A549 (cell line): ENCODE data around the gene PALLD. TPM values are rescaled to one million over a fixed set of nuclear protein-coding genes. Genes with fewer than 3 reads are reported as not detected.

ENCODE experiments used
- ATAC-seq, 2 experiments: fragments of 200-7000 bp in 1 of 2; fragments of >200 bp in 1 of 2; cut with Nextera tagmentation in 1 of 2; cut with Tn5 transposase in 1 of 2; 3 replicates each; pipeline versions ENCODE4 v1.8.0 to v1.9.1; 2018 to 2020; ENCODE audit warnings: mild to moderate bottlenecking in 1 of 2, moderate library complexity in 1 of 2
- CTCF ChIA-PET: fragments of 300-600 bp; sonication (Branson Sonifier 250); formaldehyde crosslinking; extraction: SDS; loops from one replicate; lab custom pipeline; 2021; ENCODE audit warnings: antibody characterized with exemption, inconsistent platforms; lab: Yijun Ruan, JAX
- POLR2A ChIA-PET: fragments of 350-600 bp; formaldehyde crosslinking; extraction: SDS; loops from one replicate; lab custom pipeline; 2021; ENCODE audit warnings: antibody characterized with exemption, inconsistent platforms; lab: Yijun Ruan, JAX
- DNase-seq, 2 experiments: peaks; one replicate each; pipeline versions ENCODE4 v3.0.0 to v3.0.0-alpha.2; 2011 to 2016; ENCODE audit warnings: low read depth in 1 of 2, low spot score in 1 of 2
- FAIRE-seq: peaks from 2 replicates; lab custom pipeline; 2011; peaks lifted over from hg19 to GRCh38; lab: Jason Lieb, UNC
- H3K27ac ChIP-seq, 2 experiments: fragments of >200 bp; sonication (Bioruptor Twin); formaldehyde crosslinking; 3 replicates each; pipeline ENCODE4 v1.5.1; 2016 to 2017
- H3K4me1 ChIP-seq: fragments of >200 bp; sonication (Bioruptor Twin); formaldehyde crosslinking; 3 replicates; pipeline ENCODE4 v1.6.1; 2016
- H3K4me2 ChIP-seq: fragments of >200 bp; sonication (Bioruptor Twin); formaldehyde crosslinking; 3 replicates; pipeline ENCODE4 v1.6.1; 2016
- H3K4me3 ChIP-seq: fragments of >200 bp; sonication (Bioruptor Twin); formaldehyde crosslinking; 3 replicates; pipeline ENCODE4 v1.5.1; 2016
- H3K9me3 ChIP-seq: fragments of >200 bp; sonication (Bioruptor Twin); formaldehyde crosslinking; 3 replicates; pipeline ENCODE4 v1.6.1; 2016
- CHD4 ChIP-seq: fragments of 200-600 bp; sonication (generic); IDR thresholded peaks from 2 replicates; pipeline ENCODE4 v1.6.1; 2016; ENCODE audit warnings: antibody characterized with exemption, mild to moderate bottlenecking, borderline replicate concordance
- EHF ChIP-seq: fragments of 250-450 bp; sonication (Bioruptor Pico); IDR thresholded peaks from 2 replicates; pipeline ENCODE4 v1.5.0; 2020; ENCODE audit warnings: mild to moderate bottlenecking
- FOSL2 ChIP-seq, 2 experiments: fragments of 450-650 bp in 1 of 2; fragments of >200 bp in 1 of 2; sonication (Bioruptor Twin) in 1 of 2; formaldehyde crosslinking; IDR thresholded peaks; 2 replicates each; pipeline versions ENCODE4 v1.5.0 to v1.6.1; 2016 to 2020; ENCODE audit warnings: mild to moderate bottlenecking in 1 of 2, moderate library complexity in 1 of 2
- HDAC2 ChIP-seq: fragments of 200-600 bp; sonication (generic); IDR thresholded peaks from 2 replicates; pipeline ENCODE4 v1.6.1; 2016
- HOXB5 ChIP-seq: fragments of 250-450 bp; sonication (Bioruptor Pico); IDR thresholded peaks from 2 replicates; pipeline ENCODE4 v1.5.0; 2020; ENCODE audit warnings: mild to moderate bottlenecking, moderate library complexity
- KDM1A ChIP-seq: fragments of 200-600 bp; sonication (generic); IDR thresholded peaks from 2 replicates; pipeline ENCODE4 v1.6.1; 2016; ENCODE audit warnings: low read depth, mild to moderate bottlenecking
- MAFK ChIP-seq: fragments of 450-650 bp; IDR thresholded peaks from 2 replicates; pipeline ENCODE4 v1.6.1; 2014; ENCODE audit not compliant: partially characterized antibody
- MYC ChIP-seq: IDR thresholded peaks from 2 replicates; pipeline ENCODE4 v1.6.1; 2012; ENCODE audit warnings: mild to moderate bottlenecking, inconsistent platforms, low read length, improper control_type of control experiment, borderline replicate concordance
- NFE2L2 ChIP-seq: fragments of 150-350 bp; conservative IDR thresholded peaks from 2 replicates; pipeline ENCODE4 v1.6.1; 2014; ENCODE audit warnings: low read length
- RAD21 ChIP-seq, 2 experiments: fragments of >200 bp in 1 of 2; sonication (Bioruptor Twin) in 1 of 2; formaldehyde crosslinking in 1 of 2; IDR thresholded peaks in 1 of 2; conservative IDR thresholded peaks in 1 of 2; 2 replicates in 1 of 2; 3 replicates in 1 of 2; pipeline ENCODE4 v1.6.1; 2012 to 2018; ENCODE audit warnings: inconsistent platforms in 1 of 2
- SMC3 ChIP-seq: fragments of >200 bp; sonication (Bioruptor Twin); formaldehyde crosslinking; IDR thresholded peaks from 3 replicates; pipeline ENCODE4 v1.6.1; 2018; ENCODE audit warnings: inconsistent platforms
- TP53 ChIP-seq: fragments of 250-450 bp; sonication (Bioruptor Pico); IDR thresholded peaks from 2 replicates; pipeline ENCODE4 v1.5.0; 2021; ENCODE audit warnings: mild to moderate bottlenecking, moderate library complexity
- WGBS: methylation state at CpG from one replicate; pipeline ENCODE4 v1.1.6; 2017; ENCODE audit errors: missing lambda C conversion rate; 5-methylcytosine and 5-hydroxymethylcytosine counted together
- polyA plus RNA-seq, 4 experiments: library from polyadenylated mRNA; depleted of rRNA in 3 of 4; stranded (reverse); fragments of >200 nt; fragmentation: RNase III in 1 of 4; extraction: RNeasy Plus Mini Kit Qiagen cat#74134 plus additional on column Dnase treatment in 1 of 4; gene quantifications; 2 replicates in 3 of 4; 3 replicates in 1 of 4; pipeline ENCODE4 v1.2.3, GENCODE V29; 2011 to 2017
- TF ChIP-seq, protein P1 (sequence below): fragments of >200 bp; sonication (Bioruptor Twin); formaldehyde crosslinking; IDR thresholded peaks from 3 replicates; pipeline ENCODE4 v1.5.1; 2016
- TF ChIP-seq, protein P2 (sequence below): fragments of 250-450 bp; sonication (Bioruptor Pico); IDR thresholded peaks from 2 replicates; pipeline ENCODE4 v1.5.0; 2020; ENCODE audit warnings: low read depth, mild to moderate bottlenecking, moderate library complexity
- TF ChIP-seq, protein P3 (sequence below): IDR thresholded peaks from 2 replicates; pipeline ENCODE4 v1.6.1; 2012
- TF ChIP-seq, protein P4 (sequence below): fragments of >200 bp; sonication (Bioruptor Twin); formaldehyde crosslinking; IDR thresholded peaks from 3 replicates; pipeline ENCODE4 v1.6.1; 2016
- TF ChIP-seq, protein P5 (sequence below): fragments of >200 bp; sonication (Bioruptor Twin); formaldehyde crosslinking; IDR thresholded peaks from 2 replicates; pipeline ENCODE4 v1.6.1; 2016

The PALLD gene
- polyA plus RNA-seq, 2 of the 4 experiments (the other 2 are of a cell fraction), result 88.8 to 113 TPM

DNA sequence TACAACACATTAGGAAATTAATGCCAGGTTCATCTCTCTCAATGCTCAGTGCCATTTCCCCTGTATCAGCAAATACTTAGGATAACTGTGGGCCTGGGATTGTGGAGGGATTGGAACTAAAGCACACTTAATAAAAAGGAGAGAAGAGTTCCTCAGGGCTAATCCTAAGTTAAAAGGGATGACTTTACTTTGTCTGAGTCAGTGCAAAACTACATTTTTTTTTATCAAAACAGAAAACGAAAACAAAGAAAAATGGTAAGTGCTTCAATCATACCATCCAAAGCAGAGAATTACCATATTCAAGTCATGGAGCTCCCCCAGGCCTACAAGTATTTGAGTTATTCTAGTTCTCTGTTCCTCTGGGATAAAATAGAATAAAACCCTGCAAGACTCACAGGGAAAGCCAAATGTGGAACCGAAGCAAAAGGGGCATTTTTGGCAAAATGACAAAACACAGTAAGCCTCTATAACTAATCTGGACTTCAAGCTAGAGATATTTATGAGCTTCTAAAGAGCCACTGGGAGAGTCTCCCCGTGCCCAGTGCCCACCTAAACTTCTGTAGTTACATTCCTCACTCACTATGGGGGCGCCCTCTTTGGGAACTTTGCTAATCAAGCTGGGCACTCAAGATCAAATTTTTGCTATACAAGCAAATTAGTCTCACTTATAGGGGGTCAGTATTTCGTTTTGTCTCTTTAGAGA is 53.4 kb downstream of the PALLD start:
- DNase-seq, result no peak
- peak overlapping the region; percentile 35 to 78; a peak in 4 of 6 replicates for H3K27ac ChIP-seq
- FAIRE-seq, result no peak

DNA sequence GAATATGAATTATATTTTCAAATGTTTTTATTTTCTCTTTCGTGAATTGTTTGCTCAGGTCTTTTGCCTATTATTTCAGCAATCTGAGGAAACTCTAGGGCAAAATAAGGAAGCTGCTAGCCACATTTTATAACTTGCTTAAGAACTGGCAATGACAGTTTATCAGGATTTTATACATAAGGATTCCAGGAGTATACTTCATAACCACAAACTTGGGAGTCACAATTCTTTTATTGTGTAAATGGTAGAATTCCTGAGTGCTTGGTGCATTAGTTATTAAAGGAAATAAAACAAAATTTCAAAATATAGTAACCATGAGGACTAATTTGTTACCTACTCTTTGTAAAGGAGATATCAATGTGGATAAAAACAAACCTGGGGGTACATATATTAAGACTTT is 54.4 kb downstream of the PALLD start:
- TF ChIP-seq EHF (CRISPR knock-in tag) (no peak), FOSL2 (IDR thresholded peaks at IDR 0.05) (no peak), FOSL2 (CRISPR knock-in tag; IDR thresholded peaks at IDR 0.05) (peak; percentile 42; the same call in 1 of the 2 replicates)
- TF ChIP-seq, all 56 proteins: peak for 1
- FAIRE-seq (no peak), ATAC-seq (no peak), DNase-seq (no peak)
- H3K4me3 ChIP-seq, result no peak overlapping the region
- peaks cover 37% of the 10 kb centered on the region for H3K4me1 ChIP-seq
- H3K9me3 ChIP-seq, result no peaks in the 10 kb centered on the region
- WGBS, result 75% methylated on average over 1 of the region's 1 CpG
- peak overlapping the region; percentile 31; the same call in 2 of the 3 replicates for H3K4me2 ChIP-seq
- CTCF ChIA-PET, result interaction anchor here (0.7 to 3.2 kb wide), 3 partner anchors 9 to 929 kb away, joined by 3 to 16 read pairs (median 8); no protein-coding TSS in a partner anchor
- peak overlapping the region; percentile 35 to 65; a peak in 3 of 6 replicates for H3K27ac ChIP-seq
- POLR2A ChIA-PET, result interaction anchor here (0.6 kb wide), 1 partner anchor 35 kb away, joined by 4 read pairs; no protein-coding TSS in a partner anchor

More for the DNA sequence above, 53.4 kb downstream of the PALLD start:
- 67% methylated on average over 5 of the region's 5 CpGs for WGBS
- no peak for TF ChIP-seq TP53 (CRISPR knock-in tag)
- 0 out of 5 replicates have a peak, but pooled peaks of 1 of the 2 experiments have one; percentile 4 for TF ChIP-seq RAD21 (conservative IDR thresholded peaks at IDR 0.05 in 1 of 2, IDR thresholded peaks at IDR 0.05 in 1 of 2)
- no peak for TF ChIP-seq NFE2L2
- TF ChIP-seq, protein P1, sequence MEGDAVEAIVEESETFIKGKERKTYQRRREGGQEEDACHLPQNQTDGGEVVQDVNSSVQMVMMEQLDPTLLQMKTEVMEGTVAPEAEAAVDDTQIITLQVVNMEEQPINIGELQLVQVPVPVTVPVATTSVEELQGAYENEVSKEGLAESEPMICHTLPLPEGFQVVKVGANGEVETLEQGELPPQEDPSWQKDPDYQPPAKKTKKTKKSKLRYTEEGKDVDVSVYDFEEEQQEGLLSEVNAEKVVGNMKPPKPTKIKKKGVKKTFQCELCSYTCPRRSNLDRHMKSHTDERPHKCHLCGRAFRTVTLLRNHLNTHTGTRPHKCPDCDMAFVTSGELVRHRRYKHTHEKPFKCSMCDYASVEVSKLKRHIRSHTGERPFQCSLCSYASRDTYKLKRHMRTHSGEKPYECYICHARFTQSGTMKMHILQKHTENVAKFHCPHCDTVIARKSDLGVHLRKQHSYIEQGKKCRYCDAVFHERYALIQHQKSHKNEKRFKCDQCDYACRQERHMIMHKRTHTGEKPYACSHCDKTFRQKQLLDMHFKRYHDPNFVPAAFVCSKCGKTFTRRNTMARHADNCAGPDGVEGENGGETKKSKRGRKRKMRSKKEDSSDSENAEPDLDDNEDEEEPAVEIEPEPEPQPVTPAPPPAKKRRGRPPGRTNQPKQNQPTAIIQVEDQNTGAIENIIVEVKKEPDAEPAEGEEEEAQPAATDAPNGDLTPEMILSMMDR, result 0 out of 3 replicates have a peak, but pooled peaks have one; percentile 7
- TF ChIP-seq CHD4, result no peak
- no peak for TF ChIP-seq HDAC2
- TF ChIP-seq MAFK, result peak; percentile 80
- Histone ChIP-seq H3K4me3 (no peak overlapping the region), H3K4me2 (peak overlapping the region; percentile 31), H3K4me1 (peaks cover 42% of the 10 kb centered on the region), H3K9me3 (no peaks in the 10 kb centered on the region)
- POLR2A ChIA-PET, result no interaction called here
- no peak for ATAC-seq
- CTCF ChIA-PET, result interaction anchor here (1.0 to 3.2 kb wide), 3 partner anchors 11 to 43 kb away, joined by 3 to 16 read pairs (median 5); no protein-coding TSS in a partner anchor

DNA sequence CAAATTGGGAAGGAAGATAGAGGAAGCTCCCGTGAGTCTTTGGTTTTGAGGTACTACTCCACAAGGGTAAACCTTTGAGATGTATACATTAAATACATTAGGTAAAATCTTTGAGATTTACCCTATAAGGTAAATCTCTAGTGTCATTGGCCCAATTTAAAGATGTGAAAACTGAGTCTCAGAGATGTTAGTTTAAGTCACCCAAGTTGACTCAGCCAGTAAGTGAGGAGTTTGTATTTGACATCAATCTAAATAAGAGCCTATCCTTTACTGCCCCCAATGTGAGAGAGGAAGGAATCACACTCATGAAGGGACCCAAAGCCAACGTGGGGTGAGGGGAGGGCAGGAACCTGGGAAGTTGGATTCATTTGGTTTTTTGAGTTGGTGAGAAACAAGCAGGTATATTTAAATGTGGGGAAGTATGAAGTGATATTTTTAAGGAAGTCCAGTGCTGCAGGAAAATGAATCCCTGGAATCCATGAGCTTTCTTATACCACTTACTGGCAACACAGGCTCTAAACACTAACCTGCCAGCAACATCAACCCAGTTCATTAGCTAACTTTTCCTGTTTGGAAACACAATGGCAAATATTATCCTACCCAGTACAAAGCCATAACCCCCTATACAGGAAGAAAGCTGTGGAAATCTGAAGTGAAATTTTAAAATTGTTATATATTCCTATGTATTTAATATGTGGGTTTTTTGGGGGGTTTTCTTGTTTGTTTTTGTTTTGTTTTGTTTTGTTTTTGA is 55.3 kb downstream of the PALLD start:
- no peak overlapping the region for H3K4me3 ChIP-seq
- ChIA-PET POLR2A (no interaction called here), CTCF (interaction anchor here (0.7 to 3.2 kb wide), 4 partner anchors 9 to 929 kb away, joined by 3 to 16 read pairs (median 6); no protein-coding TSS in a partner anchor)
- TF ChIP-seq, protein P2, sequence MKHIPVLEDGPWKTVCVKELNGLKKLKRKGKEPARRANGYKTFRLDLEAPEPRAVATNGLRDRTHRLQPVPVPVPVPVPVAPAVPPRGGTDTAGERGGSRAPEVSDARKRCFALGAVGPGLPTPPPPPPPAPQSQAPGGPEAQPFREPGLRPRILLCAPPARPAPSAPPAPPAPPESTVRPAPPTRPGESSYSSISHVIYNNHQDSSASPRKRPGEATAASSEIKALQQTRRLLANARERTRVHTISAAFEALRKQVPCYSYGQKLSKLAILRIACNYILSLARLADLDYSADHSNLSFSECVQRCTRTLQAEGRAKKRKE, result no peak
- TF ChIP-seq, protein P3, sequence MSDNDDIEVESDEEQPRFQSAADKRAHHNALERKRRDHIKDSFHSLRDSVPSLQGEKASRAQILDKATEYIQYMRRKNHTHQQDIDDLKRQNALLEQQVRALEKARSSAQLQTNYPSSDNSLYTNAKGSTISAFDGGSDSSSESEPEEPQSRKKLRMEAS, result no peak
- TF ChIP-seq MYC, result no peak
- TF ChIP-seq, protein P4, sequence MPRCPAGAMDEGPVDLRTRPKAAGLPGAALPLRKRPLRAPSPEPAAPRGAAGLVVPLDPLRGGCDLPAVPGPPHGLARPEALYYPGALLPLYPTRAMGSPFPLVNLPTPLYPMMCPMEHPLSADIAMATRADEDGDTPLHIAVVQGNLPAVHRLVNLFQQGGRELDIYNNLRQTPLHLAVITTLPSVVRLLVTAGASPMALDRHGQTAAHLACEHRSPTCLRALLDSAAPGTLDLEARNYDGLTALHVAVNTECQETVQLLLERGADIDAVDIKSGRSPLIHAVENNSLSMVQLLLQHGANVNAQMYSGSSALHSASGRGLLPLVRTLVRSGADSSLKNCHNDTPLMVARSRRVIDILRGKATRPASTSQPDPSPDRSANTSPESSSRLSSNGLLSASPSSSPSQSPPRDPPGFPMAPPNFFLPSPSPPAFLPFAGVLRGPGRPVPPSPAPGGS, result no peak
- peak; percentile 65; the same call in 1 of the 2 replicates for TF ChIP-seq KDM1A
- TF ChIP-seq HOXB5 (CRISPR knock-in tag), result peak; percentile 30; the same call in 1 of the 2 replicates
- TF ChIP-seq, protein P5, sequence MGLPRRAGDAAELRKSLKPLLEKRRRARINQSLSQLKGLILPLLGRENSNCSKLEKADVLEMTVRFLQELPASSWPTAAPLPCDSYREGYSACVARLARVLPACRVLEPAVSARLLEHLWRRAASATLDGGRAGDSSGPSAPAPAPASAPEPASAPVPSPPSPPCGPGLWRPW, result no peak
- peak; percentile 16; the same call in 1 of the 3 replicates for TF ChIP-seq SMC3
- peak; percentile 37 to 51; a peak in 3 of 5 replicates for TF ChIP-seq RAD21 (conservative IDR thresholded peaks at IDR 0.05 in 1 of 2, IDR thresholded peaks at IDR 0.05 in 1 of 2)
- 59% methylated on average over 2 of the region's 2 CpGs for WGBS
- FAIRE-seq (no peak), ATAC-seq (peak in 1 of 2 experiments; percentile 80; a peak in 3 of 6 replicates), DNase-seq (peak in 1 of 2 experiments; percentile 73)
- no peak overlapping the region for H3K4me2 ChIP-seq
- H3K27ac ChIP-seq, result peak overlapping the region in 1 of 2 experiments; percentile 56; a peak in 3 of 6 replicates
- no peaks in the 10 kb centered on the region for H3K9me3 ChIP-seq
- peaks cover 33% of the 10 kb centered on the region for H3K4me1 ChIP-seq
